HG03432 (cell line): ENCODE data around the gene NSMCE4A.
A peak's percentile ranks its signal among the peaks of the same experiment; 100 is the strongest.
"Not testable (repeated sequence)": the region's sequence is repeated elsewhere in the genome, so short reads cannot be mapped to it uniquely, and the experiment has no call there.

Source experiments
- ATAC-seq: cut with Tn5 transposase; IDR thresholded peaks from one replicate; pipeline ENCODE4 v1.9.1; 2021; ENCODE audit warnings: mild to moderate bottlenecking, moderate library complexity; ENCODE audit not compliant: unreplicated experiment

NSMCE4A gene

GRCh38 chr10:121988361-121989324 is 13.6 kb upstream of the NSMCE4A start, which contains the start of gene TACC2:
Gene TACC2 (plus strand): TSS chr10:121989163. CDS start chr10:122021982, 32,819 bp downstream.
- ATAC-seq: no peak

GRCh38 chr10:121984463-121984862 is 9.4 kb upstream of the NSMCE4A start:
- no peak for ATAC-seq

- ATAC-seq: no peak
Measured at GRCh38 chr10:121983852-121984251, 8.8 kb upstream of the NSMCE4A start.

- no peak for ATAC-seq
Measured at GRCh38 chr10:121981346-121981745, 6.3 kb upstream of the NSMCE4A start.

- no peak for ATAC-seq
Measured at GRCh38 chr10:121978511-121978910, 3.5 kb upstream of the NSMCE4A start.

- ATAC-seq: no peak
Measured at GRCh38 chr10:121976607-121977006, 1.6 kb upstream of the NSMCE4A start.

- no peak for ATAC-seq
Measured at GRCh38 chr10:121975295-121976086, 474 bp upstream of the NSMCE4A start.

- ATAC-seq: peak; percentile 21
Measured at GRCh38 chr10:121974019-121974534, 940 bp downstream of the NSMCE4A start.

GRCh38 chr10:121969086-121969485 is 5.9 kb downstream of the NSMCE4A start:
- not testable (repeated sequence) for ATAC-seq

- ATAC-seq: no peak
Measured at GRCh38 chr10:121965996-121966395, 9.0 kb downstream of the NSMCE4A start.

- no peak for ATAC-seq
Measured at GRCh38 chr10:121961456-121961855, 13.6 kb downstream of the NSMCE4A start.

- no peak for ATAC-seq
Measured at GRCh38 chr10:121959671-121960070, 15.3 kb downstream of the NSMCE4A start.

GRCh38 chr10:121956111-121957061 is 18.6 kb downstream of the NSMCE4A start:
- no peak for ATAC-seq

GRCh38 chr10:121952226-121952625 is 22.8 kb downstream of the NSMCE4A start:
- ATAC-seq: no peak

GRCh38 chr10:121949451-121949850 is 25.6 kb downstream of the NSMCE4A start:
- ATAC-seq: no peak

- ATAC-seq: no peak
Measured at GRCh38 chr10:121949049-121949448, 26.0 kb downstream of the NSMCE4A start.

GRCh38 chr10:121947343-121948330 is 27.4 kb downstream of the NSMCE4A start:
- no peak for ATAC-seq

- ATAC-seq: no peak
Measured at GRCh38 chr10:121942749-121943416, 32.1 kb downstream of the NSMCE4A start.
